ENCODE data around the gene AARS2.

The AARS2 gene

DNA sequence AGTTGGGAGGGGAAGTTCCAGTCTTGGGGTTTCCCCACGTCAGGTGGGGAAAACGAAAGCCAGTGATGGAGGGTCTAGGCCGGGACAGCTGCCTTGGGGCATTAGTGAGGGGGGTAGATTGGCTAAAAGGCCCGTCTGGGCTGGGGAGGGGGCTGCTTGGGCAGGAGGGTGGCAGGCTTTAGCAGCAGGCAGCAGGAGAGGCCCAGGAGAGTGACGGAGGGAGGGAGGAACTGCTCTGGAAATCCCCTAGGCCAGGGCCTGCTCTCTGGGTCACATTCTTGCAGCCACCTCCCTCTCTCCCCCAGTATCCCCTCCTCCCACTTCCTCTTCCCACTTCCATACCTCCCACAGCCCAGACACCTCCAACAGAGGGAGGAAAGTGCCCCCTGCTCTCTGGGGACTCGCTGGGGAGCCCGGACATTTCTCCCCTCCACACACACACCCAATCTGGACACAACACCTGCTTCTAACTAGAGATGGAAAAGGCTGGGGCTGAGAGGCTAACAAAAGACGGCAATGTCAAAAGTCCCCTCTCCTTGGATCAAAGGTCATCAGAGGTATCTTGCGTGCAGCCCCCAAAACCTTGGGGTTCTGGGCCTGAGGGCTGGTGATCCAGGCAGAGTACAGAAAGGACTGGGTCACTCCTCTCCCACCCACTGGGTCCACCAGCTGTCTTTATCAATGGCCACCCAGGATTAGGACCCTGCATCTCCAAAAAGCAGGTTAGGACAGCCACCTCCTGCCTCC is 49.6 kb downstream of the AARS2 start:
- Histone ChIP-seq H3K4me3 (ENCODE audit: insufficient read depth in 1 of 2, low read depth in 1 of 2, low read length in 2 of 2) (peak overlapping the region; percentile 44 to 92), H3K27ac (ENCODE audit: low read length, poor library complexity, severe bottlenecking) (peak overlapping the region; percentile 25), H2BK15ac (ENCODE audit: low read depth, poor library complexity, severe bottlenecking) (peak overlapping the region; percentile 41), H3K36me3 (ENCODE audit: control insufficient read depth in 1 of 2, insufficient read depth in 2 of 2, low read depth in 1 of 2, low read length in 2 of 2) (peaks cover 23 to 31% of the 10 kb centered on the region in 2 experiments), H3K4ac (ENCODE audit: low read depth in 1 of 2, low read length in 2 of 2) (peak overlapping the region in 1 of 2 experiments; percentile 3), H3K14ac (ENCODE audit: low read length in 2 of 2) (peak overlapping the region in 1 of 2 experiments; percentile 9), H3K18ac (ENCODE audit: low read depth in 1 of 2, low read length in 2 of 2) (peak overlapping the region in 1 of 2 experiments; percentile 28), H2AFZ (ENCODE audit: low read depth, low read length) (no peak overlapping the region), H3K27me3 (ENCODE audit: control insufficient read depth in 1 of 2, insufficient read depth in 1 of 2, low read length in 2 of 2) (peaks cover 5 to 14% of the 10 kb centered on the region in 2 experiments), H4K8ac (ENCODE audit: low read length) (peak overlapping the region; percentile 16), H3K23ac (ENCODE audit: low read length in 2 of 2) (no peak overlapping the region), H4K91ac (ENCODE audit: low read length) (no peak overlapping the region), H2BK5ac (ENCODE audit: low read depth, low read length, poor library complexity, severe bottlenecking) (no peak overlapping the region), H3K79me1 (replicated peaks; ENCODE audit: low read length, poor library complexity, severe bottlenecking) (peaks cover 27% of the 10 kb centered on the region), H3K9me3 (ENCODE audit: control insufficient read depth, low read length) (no peaks in the 10 kb centered on the region), H3K4me1 (ENCODE audit: control insufficient read depth, insufficient read depth, low read depth, low read length) (peaks cover 33% of the 10 kb centered on the region), H2BK12ac (ENCODE audit: low read length in 2 of 2) (no peak overlapping the region), H3K4me2 (ENCODE audit: low read length, poor library complexity, severe bottlenecking) (peak overlapping the region; percentile 95), H3K9ac (ENCODE audit: low read length) (peak overlapping the region; percentile 92), H2AK5ac (ENCODE audit: low read length, severe bottlenecking) (no peak overlapping the region), H2BK120ac (ENCODE audit: low read depth, low read length) (no peak overlapping the region)
- DNase-seq = peak; percentile 77
- WGBS = 49% methylated on average over 8 of the region's 9 CpGs

DNA sequence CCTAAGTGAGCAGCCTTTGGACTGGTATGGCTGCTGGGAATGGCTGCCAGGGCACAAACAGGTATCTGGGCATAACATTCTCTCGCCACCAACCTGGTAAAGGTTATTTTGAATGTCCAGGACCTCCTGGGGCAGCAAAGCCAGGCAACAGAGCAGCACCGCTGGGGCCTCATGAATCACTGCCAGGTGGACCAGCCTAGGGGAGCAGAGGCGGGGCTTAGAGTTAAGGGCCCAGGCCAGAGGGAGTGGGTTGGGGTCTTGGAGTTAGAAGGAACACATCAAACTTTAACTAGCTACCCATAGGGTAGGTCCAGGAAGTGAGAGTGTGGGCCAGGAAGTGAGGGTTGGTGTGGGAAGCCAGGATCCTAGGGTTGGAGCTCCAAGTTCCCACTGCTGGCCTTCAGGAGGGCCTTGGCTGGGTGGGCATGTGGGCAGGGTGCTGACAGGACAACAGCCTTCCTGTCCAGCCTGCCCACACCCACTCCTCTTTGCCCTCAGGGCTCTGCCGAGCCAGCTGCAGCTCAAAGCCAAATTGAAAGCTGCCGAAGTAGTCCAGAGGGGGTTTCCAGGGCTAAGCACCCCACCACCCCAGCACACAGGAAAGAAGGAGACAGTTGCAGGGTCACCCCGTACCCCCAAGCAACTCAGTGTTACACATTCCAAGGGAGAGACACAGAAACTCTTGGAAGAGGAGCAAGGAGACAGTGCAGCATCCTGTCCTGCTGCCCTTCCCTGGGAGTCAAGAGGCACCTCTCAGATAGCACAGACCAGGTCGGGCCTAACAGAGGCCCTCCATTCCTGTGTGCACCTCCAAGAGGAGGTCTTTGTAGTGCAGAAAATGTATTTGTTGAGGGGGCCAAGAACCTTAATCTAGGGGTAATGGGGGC is 50.4 kb downstream of the AARS2 start:
- H3K4me2 ChIP-seq (ENCODE audit: low read length, poor library complexity, severe bottlenecking) = peak overlapping the region; percentile 95
- H3K18ac ChIP-seq (ENCODE audit: low read depth in 1 of 2, low read length in 2 of 2) = peak overlapping the region in 1 of 2 experiments; percentile 28
- H3K23ac ChIP-seq (ENCODE audit: low read length in 2 of 2) = no peak overlapping the region
- peaks cover 27 to 36% of the 10 kb centered on the region in 2 experiments for H3K36me3 ChIP-seq (ENCODE audit: control insufficient read depth in 1 of 2, insufficient read depth in 2 of 2, low read depth in 1 of 2, low read length in 2 of 2)
- H2BK15ac ChIP-seq (ENCODE audit: low read depth, poor library complexity, severe bottlenecking) = no peak overlapping the region
- H3K9ac ChIP-seq (ENCODE audit: low read length) = peak overlapping the region; percentile 63
- H3K14ac ChIP-seq (ENCODE audit: low read length in 2 of 2) = no peak overlapping the region
- H3K79me1 ChIP-seq (replicated peaks; ENCODE audit: low read length, poor library complexity, severe bottlenecking) = peaks cover 27% of the 10 kb centered on the region
- peak overlapping the region in 1 of 2 experiments; percentile 92 for H3K4me3 ChIP-seq (ENCODE audit: insufficient read depth in 1 of 2, low read depth in 1 of 2, low read length in 2 of 2)
- peak overlapping the region; percentile 25 for H3K27ac ChIP-seq (ENCODE audit: low read length, poor library complexity, severe bottlenecking)
- peaks cover 35% of the 10 kb centered on the region for H3K4me1 ChIP-seq (ENCODE audit: control insufficient read depth, insufficient read depth, low read depth, low read length)
- DNase-seq = no peak
- H2BK5ac ChIP-seq (ENCODE audit: low read depth, low read length, poor library complexity, severe bottlenecking) = no peak overlapping the region
- no peak overlapping the region for H2BK120ac ChIP-seq (ENCODE audit: low read depth, low read length)
- no peak overlapping the region for H3K4ac ChIP-seq (ENCODE audit: low read depth in 1 of 2, low read length in 2 of 2)
- no peaks in the 10 kb centered on the region for H3K9me3 ChIP-seq (ENCODE audit: control insufficient read depth, low read length)
- H2BK12ac ChIP-seq (ENCODE audit: low read length in 2 of 2) = no peak overlapping the region
- 85% methylated on average over 7 of the region's 7 CpGs for whole genome bisulfite sequencing
- H2AFZ ChIP-seq (ENCODE audit: low read depth, low read length) = no peak overlapping the region
- peaks cover 0 to 8% of the 10 kb centered on the region in 2 experiments for H3K27me3 ChIP-seq (ENCODE audit: control insufficient read depth in 1 of 2, insufficient read depth in 1 of 2, low read length in 2 of 2)
- H4K91ac ChIP-seq (ENCODE audit: low read length) = no peak overlapping the region
- H4K8ac ChIP-seq (ENCODE audit: low read length) = peak overlapping the region; percentile 16
- peak overlapping the region; percentile 40 for H2AK5ac ChIP-seq (ENCODE audit: low read length, severe bottlenecking)

GRCh38 chr6:44261581-44261980 is 51.6 kb downstream of the AARS2 start:
- 98% methylated on average over 8 of the region's 8 CpGs for WGBS
- Histone ChIP-seq H3K27ac (ENCODE audit: low read length, poor library complexity, severe bottlenecking) (no peak overlapping the region), H2AFZ (ENCODE audit: low read depth, low read length) (no peak overlapping the region), H3K4me1 (ENCODE audit: control insufficient read depth, insufficient read depth, low read depth, low read length) (peaks cover 37% of the 10 kb centered on the region), H3K9ac (ENCODE audit: low read length) (no peak overlapping the region), H3K27me3 (ENCODE audit: control insufficient read depth in 1 of 2, insufficient read depth in 1 of 2, low read length in 2 of 2) (peaks cover 0 to 1% of the 10 kb centered on the region in 2 experiments), H3K79me1 (replicated peaks; ENCODE audit: low read length, poor library complexity, severe bottlenecking) (peaks cover 27% of the 10 kb centered on the region), H2AK5ac (ENCODE audit: low read length, severe bottlenecking) (no peak overlapping the region), H2BK5ac (ENCODE audit: low read depth, low read length, poor library complexity, severe bottlenecking) (no peak overlapping the region), H3K4me3 (ENCODE audit: insufficient read depth in 1 of 2, low read depth in 1 of 2, low read length in 2 of 2) (no peak overlapping the region), H3K9me3 (ENCODE audit: control insufficient read depth, low read length) (no peaks in the 10 kb centered on the region), H3K4ac (ENCODE audit: low read depth in 1 of 2, low read length in 2 of 2) (no peak overlapping the region), H2BK120ac (ENCODE audit: low read depth, low read length) (no peak overlapping the region), H2BK15ac (ENCODE audit: low read depth, poor library complexity, severe bottlenecking) (no peak overlapping the region), H3K4me2 (ENCODE audit: low read length, poor library complexity, severe bottlenecking) (no peak overlapping the region), H3K14ac (ENCODE audit: low read length in 2 of 2) (no peak overlapping the region), H3K36me3 (ENCODE audit: control insufficient read depth in 1 of 2, insufficient read depth in 2 of 2, low read depth in 1 of 2, low read length in 2 of 2) (peaks cover 27 to 36% of the 10 kb centered on the region in 2 experiments), H3K18ac (ENCODE audit: low read depth in 1 of 2, low read length in 2 of 2) (no peak overlapping the region), H4K8ac (ENCODE audit: low read length) (no peak overlapping the region), H2BK12ac (ENCODE audit: low read length in 2 of 2) (no peak overlapping the region), H3K23ac (ENCODE audit: low read length in 2 of 2) (no peak overlapping the region), H4K91ac (ENCODE audit: low read length) (no peak overlapping the region)
- no peak for DNase-seq

All from mesenchymal stem cell (in vitro differentiated cells and primary cell).